H9 (cell line): ENCODE results near the gene ZNF407. TPM values are rescaled to one million over a fixed set of nuclear protein-coding genes. Genes with fewer than 3 reads are reported as not detected.

ENCODE experiments used
- DNase-seq: peaks from one replicate; pipeline ENCODE4 v3.0.0-alpha.2; 2017
- H2AFZ ChIP-seq: one replicate; pipeline ENCODE4 v1.6.1; 2013; ENCODE audit warnings: mild to moderate bottlenecking, low read length, control low read depth, moderate library complexity
- H2AK5ac ChIP-seq: 2 replicates; pipeline ENCODE4 v1.6.1; 2013; ENCODE audit warnings: low read length, control low read depth, mixed read lengths; ENCODE audit not compliant: insufficient read length
- H2BK120ac ChIP-seq: one replicate; pipeline ENCODE4 v1.6.1; 2013; ENCODE audit warnings: low read depth, mild to moderate bottlenecking, low read length, control low read depth, inconsistent platforms; ENCODE audit not compliant: poor library complexity, severe bottlenecking
- H2BK12ac ChIP-seq: 2 replicates; pipeline ENCODE4 v1.6.1; 2013; ENCODE audit warnings: low read length, control low read depth, mixed read lengths, low read depth; ENCODE audit not compliant: insufficient read length
- H2BK15ac ChIP-seq: 2 replicates; pipeline ENCODE4 v1.6.1; 2013; ENCODE audit warnings: low read depth, low read length, control low read depth
- H2BK20ac ChIP-seq: one replicate; pipeline ENCODE4 v1.6.1; 2013; ENCODE audit warnings: low read depth, mild to moderate bottlenecking, low read length, control low read depth, inconsistent platforms; ENCODE audit not compliant: poor library complexity, severe bottlenecking
- H2BK5ac ChIP-seq: 2 replicates; pipeline ENCODE4 v1.6.1; 2013; ENCODE audit warnings: low read length, control low read depth, mixed read lengths; ENCODE audit not compliant: insufficient read length
- H3K14ac ChIP-seq: 2 replicates; pipeline ENCODE4 v1.6.1; 2013; ENCODE audit warnings: low read length, control low read depth; ENCODE audit not compliant: insufficient read depth
- H3K18ac ChIP-seq: 2 replicates; pipeline ENCODE4 v1.6.1; 2013; ENCODE audit warnings: low read depth, mild to moderate bottlenecking, mixed read lengths, low read length, control low read depth; ENCODE audit not compliant: insufficient read length
- H3K23ac ChIP-seq: 2 replicates; pipeline ENCODE4 v1.6.1; 2013; ENCODE audit warnings: low read length, control low read depth, mixed read lengths, low read depth; ENCODE audit not compliant: insufficient read length
- H3K23me2 ChIP-seq: 2 replicates; pipeline ENCODE4 v1.6.1; 2013; ENCODE audit warnings: low read depth, mild to moderate bottlenecking, mixed read lengths, low read length, control low read depth; ENCODE audit not compliant: insufficient read length, poor library complexity, severe bottlenecking
- H3K27ac ChIP-seq: 2 replicates; pipeline ENCODE4 v1.5.1; 2013; ENCODE audit warnings: low read length, control low read depth, mixed read lengths, low read depth; ENCODE audit not compliant: insufficient read length
- H3K27me3 ChIP-seq: 2 replicates; pipeline ENCODE4 v1.6.1; 2013; ENCODE audit warnings: low read length, control low read depth, inconsistent platforms; ENCODE audit not compliant: insufficient read depth
- H3K4ac ChIP-seq: 2 replicates; pipeline ENCODE4 v1.6.1; 2013; ENCODE audit warnings: low read depth, mild to moderate bottlenecking, control low read depth, inconsistent platforms, low read length, moderate library complexity
- H3K4me1 ChIP-seq: 2 replicates; pipeline ENCODE4 v1.6.1; 2013; ENCODE audit warnings: low read length, control low read depth, inconsistent platforms; ENCODE audit not compliant: insufficient read depth
- H3K4me2 ChIP-seq: 2 replicates; pipeline ENCODE4 v1.6.1; 2013; ENCODE audit warnings: low read length, control low read depth, mixed read lengths; ENCODE audit not compliant: insufficient read length, insufficient read depth
- H3K56ac ChIP-seq: 2 replicates; pipeline ENCODE4 v1.6.1; 2013; ENCODE audit warnings: low read depth, mild to moderate bottlenecking, mixed read lengths, low read length, control low read depth; ENCODE audit not compliant: insufficient read length
- H3K79me1 ChIP-seq: 2 replicates; pipeline ENCODE4 v1.6.1; 2013; ENCODE audit warnings: low read depth, mild to moderate bottlenecking, moderate library complexity, low read length, control low read depth, inconsistent platforms; ENCODE audit not compliant: insufficient read depth, poor library complexity, severe bottlenecking
- H3K79me2 ChIP-seq: 2 replicates; pipeline ENCODE4 v1.6.1; 2013; ENCODE audit warnings: low read length, control low read depth, inconsistent platforms; ENCODE audit not compliant: insufficient read depth
- H3K9ac ChIP-seq: 2 replicates; pipeline ENCODE4 v1.6.1; 2013; ENCODE audit warnings: low read length, control low read depth, mixed read lengths; ENCODE audit not compliant: insufficient read length; ENCODE audit errors: extremely low read depth
- H3K9me3 ChIP-seq: one replicate; pipeline ENCODE4 v1.6.1; 2013; ENCODE audit warnings: low read depth, low read length, inconsistent platforms; ENCODE audit not compliant: control insufficient read depth
- H3T11ph ChIP-seq: one replicate; pipeline ENCODE4 v1.6.1; 2013; ENCODE audit warnings: mild to moderate bottlenecking, low read length, control low read depth, inconsistent platforms
- H4K20me1 ChIP-seq: one replicate; pipeline ENCODE4 v1.6.1; 2013; ENCODE audit not compliant: control insufficient read depth, insufficient read length, insufficient read depth
- H4K5ac ChIP-seq: 2 replicates; pipeline ENCODE4 v1.6.1; 2013; ENCODE audit warnings: low read depth, mild to moderate bottlenecking, mixed read lengths, low read length, control low read depth; ENCODE audit not compliant: insufficient read length
- H4K8ac ChIP-seq: replicated peaks from 2 replicates; pipeline ENCODE4 v1.6.1; 2013; ENCODE audit warnings: low read length, control low read depth, mixed read lengths, low read depth; ENCODE audit not compliant: insufficient read length
- H4K91ac ChIP-seq: 2 replicates; pipeline ENCODE4 v1.6.1; 2013; ENCODE audit warnings: low read depth, mild to moderate bottlenecking, moderate library complexity, mixed read lengths, low read length, control low read depth; ENCODE audit not compliant: insufficient read length
- H3K27ac Mint-ChIP-seq, 3 experiments: 2 replicates in 2 of 3; 3 replicates in 1 of 3; pipeline ENCODE4 v1.8.0; 2020 to 2021; ENCODE audit warnings: mixed read lengths in 3 of 3, mild to moderate bottlenecking in 1 of 3, moderate library complexity in 1 of 3
- H3K27me3 Mint-ChIP-seq: 2 replicates; pipeline ENCODE4 v1.8.0; 2021; ENCODE audit warnings: low read depth, mild to moderate bottlenecking, moderate library complexity, mixed read lengths
- H3K36me3 Mint-ChIP-seq, 3 experiments: 2 replicates in 2 of 3; 3 replicates in 1 of 3; pipeline ENCODE4 v1.8.0; 2020 to 2021; ENCODE audit warnings: low read depth in 3 of 3, mixed read lengths in 3 of 3; ENCODE audit not compliant: insufficient read depth in 1 of 3
- H3K4me1 Mint-ChIP-seq, 2 experiments: 2 replicates each; pipeline ENCODE4 v1.8.0; 2020; ENCODE audit warnings: mixed read lengths in 2 of 2
- H3K4me3 Mint-ChIP-seq, 2 experiments: 2 replicates in 1 of 2; 3 replicates in 1 of 2; pipeline ENCODE4 v1.8.0; 2020 to 2021; ENCODE audit warnings: mild to moderate bottlenecking in 2 of 2, mixed read lengths in 2 of 2, moderate library complexity in 1 of 2
- H3K9me3 Mint-ChIP-seq, 2 experiments: 2 replicates in 1 of 2; 3 replicates in 1 of 2; pipeline ENCODE4 v1.8.0; 2020; ENCODE audit warnings: mild to moderate bottlenecking in 2 of 2, mixed read lengths in 2 of 2, moderate library complexity in 1 of 2
- CTCF ChIP-seq: fragments of 200-600 bp; sonication (generic); conservative IDR thresholded peaks from 3 replicates; pipeline ENCODE4 v1.8.0; 2021; ENCODE audit warnings: antibody characterized with exemption, mild to moderate bottlenecking
- WGBS: extraction: QIAGEN DNeasy Blood & Tissue Kit; methylation state at CpG from one replicate; pipeline ENCODE4 v1.1.7; 2013; ENCODE audit warnings: missing lambda C conversion rate, low lambda C conversion rate, mixed read lengths; ENCODE audit not compliant: insufficient read length; ENCODE audit errors: extremely low coverage; 5-methylcytosine and 5-hydroxymethylcytosine counted together
- total RNA-seq: library from RNA; stranded (reverse); gene quantifications from 2 replicates; pipeline ENCODE4 v1.2.1, GENCODE V29; 2021

ZNF407 gene
- total RNA-seq, 1 experiment from 2014 or later: 8.7 TPM

- Histone ChIP-seq H4K91ac (no peak overlapping the region), H3K4ac (no peak overlapping the region), H3K4me2 (no peak overlapping the region), H3K27me3 (no peaks in the 10 kb centered on the region), H3K18ac (no peak overlapping the region), H3K9ac (no peak overlapping the region), H2BK5ac (no peak overlapping the region), H3K23ac (no peak overlapping the region), H3K9me3 (no peaks in the 10 kb centered on the region), H4K5ac (no peak overlapping the region), H3K79me1 (no peaks in the 10 kb centered on the region), H2BK12ac (no peak overlapping the region), H2BK20ac (no peak overlapping the region), H2AK5ac (no peak overlapping the region), H4K8ac (no peak overlapping the region), H3K4me1 (no peaks in the 10 kb centered on the region; the same call in 1 of the 2 replicates), H2AFZ (no peak overlapping the region), H3K23me2 (no peaks in the 10 kb centered on the region), H3K14ac (no peak overlapping the region), H3K27ac (no peak overlapping the region), H2BK15ac (no peak overlapping the region), H2BK120ac (no peak overlapping the region), H3K79me2 (no peaks in the 10 kb centered on the region), H3K56ac (no peak overlapping the region), H4K20me1 (no peaks in the 10 kb centered on the region), H3T11ph (no peak overlapping the region)
- WGBS: no CpG with 5 or more reads among the region's 8 CpGs
- Mint-ChIP-seq H3K4me1 (peaks cover 16 to 17% of the 10 kb centered on the region in 2 experiments), H3K36me3 (no peaks in the 10 kb centered on the region; a peak in 1 of 7 replicates), H3K9me3 (no peaks in the 10 kb centered on the region), H3K27ac (no peak overlapping the region), H3K4me3 (no peak overlapping the region), H3K27me3 (no peaks in the 10 kb centered on the region)
- no peak for DNase-seq
- TF ChIP-seq CTCF: no peak
Observed at GRCh38 chr18:75005626-75006025, 408.0 kb downstream of the ZNF407 start.
